PC-3 (cell line): ENCODE data around the gene FANCL.

Source experiments
- EZH2phosphoT487 ChIP-seq: fragments of 300-600 bp; sonication (generic); IDR thresholded peaks from 2 replicates; pipeline ENCODE4 v1.6.1; 2018; ENCODE audit warnings: mild to moderate bottlenecking, antibody characterized with exemption, low read length, borderline replicate concordance
- TF ChIP-seq, protein P1 (sequence below): fragments of 300-600 bp; sonication (generic); conservative IDR thresholded peaks from 2 replicates; pipeline ENCODE4 v1.5.1; 2017; ENCODE audit warnings: antibody characterized with exemption, low read depth, mild to moderate bottlenecking, low read length

DNA sequence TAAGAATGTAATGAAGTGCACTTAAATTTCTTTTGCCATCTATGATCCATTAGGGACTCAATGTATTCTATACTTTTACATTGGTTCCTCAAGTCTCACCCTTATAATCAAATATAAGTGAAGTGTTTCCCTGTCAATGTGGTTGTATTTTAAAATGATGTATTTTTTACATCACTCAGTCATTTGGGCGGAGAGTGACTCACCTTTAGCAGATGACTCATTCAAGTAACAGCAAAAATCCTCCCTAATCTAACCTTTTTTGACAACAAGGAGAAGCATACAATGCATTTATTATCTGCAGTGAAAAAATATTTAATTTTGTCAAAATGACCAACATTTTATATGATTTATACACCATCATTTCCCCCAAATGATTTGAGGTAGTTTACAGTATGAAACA is 94.4 kb downstream of the FANCL start:
- TF ChIP-seq, protein P1, sequence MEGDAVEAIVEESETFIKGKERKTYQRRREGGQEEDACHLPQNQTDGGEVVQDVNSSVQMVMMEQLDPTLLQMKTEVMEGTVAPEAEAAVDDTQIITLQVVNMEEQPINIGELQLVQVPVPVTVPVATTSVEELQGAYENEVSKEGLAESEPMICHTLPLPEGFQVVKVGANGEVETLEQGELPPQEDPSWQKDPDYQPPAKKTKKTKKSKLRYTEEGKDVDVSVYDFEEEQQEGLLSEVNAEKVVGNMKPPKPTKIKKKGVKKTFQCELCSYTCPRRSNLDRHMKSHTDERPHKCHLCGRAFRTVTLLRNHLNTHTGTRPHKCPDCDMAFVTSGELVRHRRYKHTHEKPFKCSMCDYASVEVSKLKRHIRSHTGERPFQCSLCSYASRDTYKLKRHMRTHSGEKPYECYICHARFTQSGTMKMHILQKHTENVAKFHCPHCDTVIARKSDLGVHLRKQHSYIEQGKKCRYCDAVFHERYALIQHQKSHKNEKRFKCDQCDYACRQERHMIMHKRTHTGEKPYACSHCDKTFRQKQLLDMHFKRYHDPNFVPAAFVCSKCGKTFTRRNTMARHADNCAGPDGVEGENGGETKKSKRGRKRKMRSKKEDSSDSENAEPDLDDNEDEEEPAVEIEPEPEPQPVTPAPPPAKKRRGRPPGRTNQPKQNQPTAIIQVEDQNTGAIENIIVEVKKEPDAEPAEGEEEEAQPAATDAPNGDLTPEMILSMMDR, result no peak
- TF ChIP-seq EZH2phosphoT487, result no peak
